ENCODE data around the gene PDLIM7. TPM values are rescaled to one million over a fixed set of nuclear protein-coding genes. Genes with fewer than 3 reads are reported as not detected.

Gene PDLIM7
- total and polyA plus RNA-seq, 10 of the 15 experiments (the other 5 are each of a cell fraction or from before 2014, with no cell fraction given), result 0.82 to 36.6 (median 19.3) TPM

- no peaks in the 10 kb centered on the region for H3K27me3 ChIP-seq (replicated peaks in 1 of 2; ENCODE audit: control insufficient read depth in 2 of 2, insufficient read depth in 2 of 2, low read length in 1 of 2)
- H3K9me3 ChIP-seq (replicated peaks; ENCODE audit: control insufficient read depth, insufficient read depth, low read length), result no peaks in the 10 kb centered on the region
- H4K20me1 ChIP-seq (ENCODE audit: control insufficient read depth, insufficient read depth), result no peaks in the 10 kb centered on the region
- H3K79me2 ChIP-seq (ENCODE audit: control insufficient read depth, insufficient read depth, low read length), result peaks cover 35% of the 10 kb centered on the region
- ChIA-PET CTCF (interaction anchor here (1.0 to 6.2 kb wide), 7 partner anchors 9 to 198 kb away, joined by 3 to 38 read pairs (median 19); partner anchors contain the start of gene PDLIM7), RAD21 (ENCODE audit: unreplicated experiment) (interaction anchor here (1.0 to 3.4 kb wide), 5 partner anchors 10 to 198 kb away, joined by 3 to 17 read pairs (median 5); partner anchors contain the start of gene PDLIM7), SMC1A (ENCODE audit: uncharacterized antibody, unreplicated experiment) (interaction anchor here (0.9 to 2.4 kb wide), 5 partner anchors 9 to 197 kb away, joined by 3 to 10 read pairs (median 4); partner anchors contain the start of gene PDLIM7), POLR2A (interaction anchor here (0.7 to 3.5 kb wide), 4 partner anchors 8 to 193 kb away, joined by 4 to 19 read pairs (median 5); partner anchors contain the start of gene PDLIM7)
- WGBS (ENCODE audit: insufficient coverage, insufficient replicate concordance, low lambda C conversion rate, missing lambda C conversion rate), result 64% methylated on average over 9 of the region's 9 CpGs
- ATAC-seq, result no peak
- intact Hi-C loops (cut with micrococcal nuclease; ENCODE audit: unreplicated experiment), result loop anchor here (5.0 to 10.0 kb wide), 2 partner anchors 95 to 392 kb away; partner anchors contain the start of gene B4GALT7
- BruUV-seq (replicated peaks), result TSS peak; percentile 25
- in situ Hi-C loops (cut with MboI), result no loop called here
- no peak overlapping the region; the same call in 1 of the 2 replicates for H2AFZ ChIP-seq (ENCODE audit: control insufficient read depth, low read depth, low read length)
- peak overlapping the region; percentile 87 for H3K4me3 ChIP-seq
- peak; percentile 57 for FAIRE-seq
- DNase-seq (ENCODE audit: low read depth, low spot score), result no peak
- peak overlapping the region; percentile 90 for H3K9ac ChIP-seq (ENCODE audit: control insufficient read depth, insufficient read depth, low read length)
- H3K36me3 ChIP-seq (ENCODE audit: control insufficient read depth in 2 of 2, insufficient read depth in 2 of 2, low read length in 1 of 2), result peaks cover 13 to 29% of the 10 kb centered on the region in 2 experiments; a peak in 3 of 4 replicates
- peak overlapping the region; percentile 87 for H3K27ac ChIP-seq (ENCODE audit: control insufficient read depth, insufficient read depth)
- peaks cover 55% of the 10 kb centered on the region for H3K4me1 ChIP-seq (ENCODE audit: control insufficient read depth, insufficient read depth, low read length)
- H3K4me2 ChIP-seq (ENCODE audit: control insufficient read depth, insufficient read depth), result peak overlapping the region; percentile 97
- no peak for TF ChIP-seq ZBTB4 (CRISPR knock-in tag; IDR thresholded peaks at IDR 0.05)
- TF ChIP-seq ZBTB33 (IDR thresholded peaks at IDR 0.05), result peak; percentile 83; the same call in 1 of the 2 replicates
- TF ChIP-seq PKNOX1 (IDR thresholded peaks at IDR 0.05), result peak; percentile 26; the same call in 1 of the 2 replicates
- TF ChIP-seq RAD21 (IDR thresholded peaks at IDR 0.05; ENCODE audit: insufficient read depth, low read depth, low read length), result 0 out of 2 replicates have a peak, but pooled peaks have one; percentile 15
- no peak for TF ChIP-seq KAT2A (conservative IDR thresholded peaks at IDR 0.05; ENCODE audit: control insufficient read depth, low read depth, low read length)
- TF ChIP-seq CTCF (IDR thresholded peaks at IDR 0.05 in 2 of 3, conservative IDR thresholded peaks at IDR 0.05 in 1 of 3; ENCODE audit: control insufficient read depth in 2 of 3, extremely low read depth in 1 of 3, insufficient read depth in 1 of 3, low read depth in 3 of 3, low read length in 3 of 3), result peak in 2 of 3 experiments; percentile 28 to 43; a peak in 3 of 6 replicates
- TF ChIP-seq ASH2L (IDR thresholded peaks at IDR 0.05; ENCODE audit: borderline replicate concordance, low read depth), result no peak
- TF ChIP-seq, protein P1, sequence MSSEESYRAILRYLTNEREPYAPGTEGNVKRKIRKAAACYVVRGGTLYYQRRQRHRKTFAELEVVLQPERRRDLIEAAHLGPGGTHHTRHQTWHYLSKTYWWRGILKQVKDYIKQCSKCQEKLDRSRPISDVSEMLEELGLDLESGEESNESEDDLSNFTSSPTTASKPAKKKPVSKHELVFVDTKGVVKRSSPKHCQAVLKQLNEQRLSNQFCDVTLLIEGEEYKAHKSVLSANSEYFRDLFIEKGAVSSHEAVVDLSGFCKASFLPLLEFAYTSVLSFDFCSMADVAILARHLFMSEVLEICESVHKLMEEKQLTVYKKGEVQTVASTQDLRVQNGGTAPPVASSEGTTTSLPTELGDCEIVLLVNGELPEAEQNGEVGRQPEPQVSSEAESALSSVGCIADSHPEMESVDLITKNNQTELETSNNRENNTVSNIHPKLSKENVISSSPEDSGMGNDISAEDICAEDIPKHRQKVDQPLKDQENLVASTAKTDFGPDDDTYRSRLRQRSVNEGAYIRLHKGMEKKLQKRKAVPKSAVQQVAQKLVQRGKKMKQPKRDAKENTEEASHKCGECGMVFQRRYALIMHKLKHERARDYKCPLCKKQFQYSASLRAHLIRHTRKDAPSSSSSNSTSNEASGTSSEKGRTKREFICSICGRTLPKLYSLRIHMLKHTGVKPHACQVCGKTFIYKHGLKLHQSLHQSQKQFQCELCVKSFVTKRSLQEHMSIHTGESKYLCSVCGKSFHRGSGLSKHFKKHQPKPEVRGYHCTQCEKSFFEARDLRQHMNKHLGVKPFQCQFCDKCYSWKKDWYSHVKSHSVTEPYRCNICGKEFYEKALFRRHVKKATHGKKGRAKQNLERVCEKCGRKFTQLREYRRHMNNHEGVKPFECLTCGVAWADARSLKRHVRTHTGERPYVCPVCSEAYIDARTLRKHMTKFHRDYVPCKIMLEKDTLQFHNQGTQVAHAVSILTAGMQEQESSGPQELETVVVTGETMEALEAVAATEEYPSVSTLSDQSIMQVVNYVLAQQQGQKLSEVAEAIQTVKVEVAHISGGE (CRISPR knock-in tag; IDR thresholded peaks at IDR 0.05), result no peak
- TF ChIP-seq MEF2A (IDR thresholded peaks at IDR 0.05; ENCODE audit: insufficient read depth, low read depth, low read length), result no peak
- no peak for TF ChIP-seq YY1 (IDR thresholded peaks at IDR 0.05; ENCODE audit: low read depth, low read length)
Observed at GRCh38 chr5:177507165-177507564, 9.8 kb upstream of the PDLIM7 start.

Measured in GM12878 (cell line).